SU-DHL-6 (cell line): ENCODE data around the gene RPL18.

ENCODE experiments used
- EZH2phosphoT487 ChIP-seq: fragments of 200-600 bp; sonication (generic), shearing (Covaris generic); conservative IDR thresholded peaks from 2 replicates; pipeline ENCODE4 v1.6.1; 2018; ENCODE audit warnings: mild to moderate bottlenecking, antibody characterized with exemption, low read length, moderate library complexity, mixed read lengths
- TF ChIP-seq, protein P1 (sequence below): fragments of 200-600 bp; sonication (generic); IDR thresholded peaks from one replicate; pipeline ENCODE4 v1.5.1; 2017; ENCODE audit warnings: antibody characterized with exemption, mild to moderate bottlenecking, low read length, moderate library complexity; ENCODE audit not compliant: insufficient read depth, poor library complexity, severe bottlenecking

DNA sequence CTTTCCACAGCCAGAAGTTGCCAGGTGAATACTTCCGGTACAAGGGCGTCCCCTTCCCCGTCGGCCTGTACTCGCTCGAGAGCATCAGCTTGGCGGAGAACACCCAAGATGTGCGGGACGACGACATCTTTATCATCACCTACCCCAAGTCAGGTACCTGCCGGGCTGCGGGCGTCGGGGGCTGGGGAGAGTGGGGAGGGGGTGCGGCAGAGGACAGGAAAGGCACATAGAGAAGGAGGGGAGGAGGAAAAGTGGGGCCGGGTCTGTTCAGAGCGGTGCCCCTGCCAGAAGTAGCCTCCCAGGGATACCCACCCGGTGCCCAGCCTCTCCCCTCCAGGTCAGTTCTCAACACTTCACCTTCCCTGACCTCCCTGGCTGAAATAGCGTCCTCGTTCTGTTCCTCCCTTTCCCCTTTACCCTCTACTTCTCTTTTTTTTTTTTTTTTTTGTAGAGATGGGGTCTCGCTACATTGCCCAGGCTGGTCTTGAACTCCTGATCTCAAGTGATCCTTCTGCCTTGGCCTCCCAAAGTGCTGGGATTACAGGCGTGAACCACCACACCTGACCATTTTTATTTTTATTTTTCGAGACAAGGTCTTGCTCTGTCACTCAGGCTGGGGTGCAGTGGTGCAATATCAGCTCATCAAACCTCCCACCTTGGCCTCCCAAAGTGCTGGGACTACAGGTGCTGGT, 42.9 kb downstream of the RPL18 start:
- TF ChIP-seq, protein P1, sequence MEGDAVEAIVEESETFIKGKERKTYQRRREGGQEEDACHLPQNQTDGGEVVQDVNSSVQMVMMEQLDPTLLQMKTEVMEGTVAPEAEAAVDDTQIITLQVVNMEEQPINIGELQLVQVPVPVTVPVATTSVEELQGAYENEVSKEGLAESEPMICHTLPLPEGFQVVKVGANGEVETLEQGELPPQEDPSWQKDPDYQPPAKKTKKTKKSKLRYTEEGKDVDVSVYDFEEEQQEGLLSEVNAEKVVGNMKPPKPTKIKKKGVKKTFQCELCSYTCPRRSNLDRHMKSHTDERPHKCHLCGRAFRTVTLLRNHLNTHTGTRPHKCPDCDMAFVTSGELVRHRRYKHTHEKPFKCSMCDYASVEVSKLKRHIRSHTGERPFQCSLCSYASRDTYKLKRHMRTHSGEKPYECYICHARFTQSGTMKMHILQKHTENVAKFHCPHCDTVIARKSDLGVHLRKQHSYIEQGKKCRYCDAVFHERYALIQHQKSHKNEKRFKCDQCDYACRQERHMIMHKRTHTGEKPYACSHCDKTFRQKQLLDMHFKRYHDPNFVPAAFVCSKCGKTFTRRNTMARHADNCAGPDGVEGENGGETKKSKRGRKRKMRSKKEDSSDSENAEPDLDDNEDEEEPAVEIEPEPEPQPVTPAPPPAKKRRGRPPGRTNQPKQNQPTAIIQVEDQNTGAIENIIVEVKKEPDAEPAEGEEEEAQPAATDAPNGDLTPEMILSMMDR, result no peak
- TF ChIP-seq EZH2phosphoT487, result no peak
